ENCODE measurements around the gene ANKDD1A. TPM values are rescaled to one million over a fixed set of nuclear protein-coding genes. Genes with fewer than 3 reads are reported as not detected.

ANKDD1A gene
- total RNA-seq, 1 donor from 2014 or later: 25.5 TPM

GRCh38 chr15:64948916-64949315 is 37.2 kb downstream of the ANKDD1A start:
- ATAC-seq (peak; percentile 13), DNase-seq (ENCODE audit: low spot score) (no peak)
- intact Hi-C loops (cut with DNase I): no loop called here

GRCh38 chr15:64949383-64950186 is 37.9 kb downstream of the ANKDD1A start:
- peak; percentile 30 for ATAC-seq
- no peak for DNase-seq (ENCODE audit: low spot score)
- intact Hi-C loops (cut with DNase I): no loop called here

GRCh38 chr15:64950888-64951287 is 39.2 kb downstream of the ANKDD1A start:
- intact Hi-C loops (cut with DNase I): no loop called here
- DNase-seq (ENCODE audit: low spot score): no peak

GRCh38 chr15:64951777-64952418 is 40.2 kb downstream of the ANKDD1A start:
- DNase-seq (ENCODE audit: low spot score) (no peak), ATAC-seq (no peak)
- intact Hi-C loops (cut with DNase I): no loop called here

More at GRCh38 chr15:64950888-64951287, 39.2 kb downstream of the ANKDD1A start:
- ATAC-seq: no peak

GRCh38 chr15:64954395-64954794 is 42.7 kb downstream of the ANKDD1A start:
- DNase-seq (ENCODE audit: low spot score) (no peak), ATAC-seq (no peak)
- intact Hi-C loops (cut with DNase I): no loop called here

- no peak for DNase-seq (ENCODE audit: low spot score)
- intact Hi-C loops (cut with DNase I): no loop called here
Observed at GRCh38 chr15:64959128-64959527, 47.4 kb downstream of the ANKDD1A start.

GRCh38 chr15:64960153-64960552 is 48.5 kb downstream of the ANKDD1A start:
- no peak for ATAC-seq
- intact Hi-C loops (cut with DNase I): no loop called here
- DNase-seq (ENCODE audit: low spot score): no peak

More at GRCh38 chr15:64959128-64959527, 47.4 kb downstream of the ANKDD1A start:
- ATAC-seq: no peak

- intact Hi-C loops (cut with DNase I): no loop called here
- DNase-seq (ENCODE audit: low spot score) (no peak), ATAC-seq (no peak)
Observed at GRCh38 chr15:64961013-64961412, 49.3 kb downstream of the ANKDD1A start.

- ATAC-seq: no peak
- no peak for DNase-seq (ENCODE audit: low spot score)
- intact Hi-C loops (cut with DNase I): no loop called here
Observed at GRCh38 chr15:64969401-64969800, 57.7 kb downstream of the ANKDD1A start.

- ATAC-seq: no peak
- no peak for DNase-seq (ENCODE audit: low spot score)
- intact Hi-C loops (cut with DNase I): no loop called here
Observed at GRCh38 chr15:64970698-64971097, 59.0 kb downstream of the ANKDD1A start.

- no peak for DNase-seq (ENCODE audit: low spot score)
- no peak for ATAC-seq
- intact Hi-C loops (cut with DNase I): no loop called here
Observed at GRCh38 chr15:64975390-64975789, 63.7 kb downstream of the ANKDD1A start.

GRCh38 chr15:64979252-64979710 is 67.6 kb downstream of the ANKDD1A start:
- peak; percentile 88 for ATAC-seq
- intact Hi-C loops (cut with DNase I): no loop called here

GRCh38 chr15:64981812-64982431 is 70.2 kb downstream of the ANKDD1A start:
- intact Hi-C loops (cut with DNase I): no loop called here

More at GRCh38 chr15:64979252-64979710, 67.6 kb downstream of the ANKDD1A start:
- DNase-seq (ENCODE audit: low spot score): no peak

GRCh38 chr15:64982472-64982871 is 70.8 kb downstream of the ANKDD1A start:
- ATAC-seq (peak; percentile 61), DNase-seq (ENCODE audit: low spot score) (no peak)
- intact Hi-C loops (cut with DNase I): no loop called here

More at GRCh38 chr15:64981812-64982431, 70.2 kb downstream of the ANKDD1A start:
- DNase-seq (ENCODE audit: low spot score) (no peak), ATAC-seq (no peak)

- ATAC-seq (no peak), DNase-seq (ENCODE audit: low spot score) (no peak)
- intact Hi-C loops (cut with DNase I): no loop called here
Observed at GRCh38 chr15:64985366-64986033, 73.8 kb downstream of the ANKDD1A start.

GRCh38 chr15:64987136-64987535 is 75.4 kb downstream of the ANKDD1A start:
- intact Hi-C loops (cut with DNase I): no loop called here
- ATAC-seq (no peak), DNase-seq (ENCODE audit: low spot score) (no peak)

- intact Hi-C loops (cut with DNase I): no loop called here
- DNase-seq (ENCODE audit: low spot score) (peak; percentile 96), ATAC-seq (peak; percentile 96)
Observed at GRCh38 chr15:64989416-64990167, 77.9 kb downstream of the ANKDD1A start, which contains the start of gene SPG21. TSS of gene SPG21 (minus strand) at chr15:64989914. CDS start at chr15:64983569, 6,345 bp downstream.

GRCh38 chr15:64990168-64990470 is 78.4 kb downstream of the ANKDD1A start:
- intact Hi-C loops (cut with DNase I): no loop called here
- DNase-seq (ENCODE audit: low spot score) (no peak), ATAC-seq (no peak)
